NOMO-1 treated with dmso at 0.1 percent for 144 hours (cell line): Measurements from ENCODE around the gene RAPGEF1.
"Not testable (repeated sequence)": the region's sequence is repeated elsewhere in the genome, so short reads cannot be mapped to it uniquely, and the experiment has no call there.

Experiments used
- DNase-seq: peaks from one replicate; lab custom pipeline; 2025; ENCODE audit not compliant: unreplicated experiment; lab: John Stamatoyannopoulos, UW

RAPGEF1 gene

DNA sequence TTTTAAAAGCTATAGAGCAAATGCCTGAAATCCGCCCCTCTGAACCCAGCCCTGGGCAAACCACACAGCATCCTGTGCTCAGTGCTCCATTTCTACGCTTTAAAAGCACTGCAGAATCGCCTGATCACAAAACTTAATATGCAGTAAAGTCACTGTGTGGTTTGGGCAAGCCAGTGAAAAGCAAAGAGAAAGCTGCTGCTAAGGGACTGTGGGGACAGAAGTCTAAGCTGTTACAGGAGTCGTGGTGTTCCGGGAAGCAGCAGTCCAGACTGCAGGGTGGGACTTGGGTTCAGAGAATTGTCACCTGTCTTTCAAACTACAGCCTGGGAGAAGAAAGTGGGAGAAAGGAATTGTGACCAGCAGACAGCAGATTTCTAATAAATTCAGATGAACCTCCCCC lies 8.2 kb downstream of the RAPGEF1 start:
- DNase-seq: no peak

DNA sequence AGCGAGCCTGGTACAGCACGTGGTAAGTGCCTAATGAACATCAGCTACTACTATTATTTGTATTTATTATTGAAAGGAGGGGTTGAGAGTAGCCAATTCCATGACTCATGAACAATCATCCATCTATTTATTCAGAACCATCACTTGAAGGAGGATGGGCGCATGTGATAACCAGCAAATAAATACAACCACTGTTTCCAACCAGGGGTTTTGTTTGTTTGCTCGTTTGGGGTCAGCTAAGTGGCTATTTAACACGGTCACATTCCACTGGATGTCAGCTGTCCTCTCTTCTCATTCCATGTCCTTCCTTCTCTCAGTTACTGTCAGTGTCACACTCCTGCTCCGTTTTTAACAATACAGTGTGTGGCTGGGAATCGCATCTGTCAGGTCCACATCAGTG lies 8.6 kb downstream of the RAPGEF1 start:
- DNase-seq: no peak

DNA sequence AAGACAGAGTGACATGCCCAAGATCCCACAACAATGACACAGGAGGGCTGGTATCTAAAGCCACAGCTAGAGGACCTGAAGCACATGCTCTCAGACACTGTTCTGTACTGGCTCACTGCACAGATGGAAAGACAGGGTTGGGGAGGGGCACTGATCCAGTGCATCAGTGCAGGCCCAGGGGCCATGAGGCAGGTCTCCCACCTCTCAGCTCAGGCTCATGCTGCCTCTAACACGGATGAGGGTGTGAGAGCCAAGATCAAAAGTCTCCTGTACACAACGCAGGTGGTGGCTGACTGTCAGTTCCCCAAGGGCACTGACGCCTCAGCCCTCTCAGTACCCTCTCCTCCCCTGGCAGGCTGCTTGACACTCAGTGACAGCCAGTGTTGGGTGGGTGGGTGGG lies 10.9 kb downstream of the RAPGEF1 start:
- no peak for DNase-seq

DNA sequence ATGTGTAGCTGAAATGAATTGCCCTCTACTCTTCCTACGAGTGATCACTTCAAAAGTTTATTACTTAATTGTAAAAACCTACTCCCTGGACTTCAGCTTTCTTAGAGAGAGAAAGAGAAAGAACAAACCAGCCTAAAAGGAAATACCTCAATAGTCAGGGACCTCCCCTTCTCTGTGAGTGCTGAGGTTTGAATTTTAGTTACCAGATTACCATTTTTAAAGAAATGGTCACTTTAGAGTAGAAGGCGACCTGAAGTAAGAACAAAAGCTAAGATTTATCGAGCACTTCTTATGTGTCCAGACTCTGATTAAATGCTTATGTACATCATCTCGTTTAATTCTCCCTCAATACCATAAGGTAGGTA lies 11.3 kb downstream of the RAPGEF1 start:
- no peak for DNase-seq

DNA sequence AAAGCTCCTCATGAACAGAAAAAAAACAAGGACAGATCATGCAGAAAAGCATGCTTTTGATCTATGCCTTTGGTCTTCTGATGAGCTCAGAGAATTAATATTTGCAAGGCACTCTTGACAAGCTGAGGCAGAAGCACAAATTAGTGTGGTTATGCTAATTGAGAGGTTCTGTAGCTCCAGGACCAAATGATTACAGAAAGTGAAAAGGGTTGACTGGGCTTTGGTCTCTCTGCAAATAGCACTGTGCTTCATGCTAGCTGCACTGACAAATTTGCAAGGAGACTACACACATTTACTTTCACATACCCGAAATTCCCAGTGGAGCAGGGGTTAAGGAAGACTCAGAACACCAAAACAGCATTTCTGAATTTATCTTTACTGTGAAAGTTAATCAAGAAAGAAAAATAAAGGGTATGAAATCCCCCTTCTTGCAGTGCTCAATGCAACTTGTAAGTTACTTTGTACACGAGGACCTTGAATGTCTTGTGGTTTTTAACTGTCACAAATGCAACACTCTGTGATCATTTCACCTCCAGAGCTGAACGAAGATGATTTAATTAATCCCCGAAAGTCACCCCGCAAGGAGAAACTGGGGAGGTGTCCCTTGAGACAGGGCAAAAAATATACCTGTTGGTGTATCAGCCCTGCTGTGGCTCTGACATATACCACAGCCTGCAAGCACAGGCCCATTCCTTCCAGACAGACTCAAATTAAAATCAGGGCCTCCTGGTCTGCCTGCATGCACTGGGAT lies 11.9 kb downstream of the RAPGEF1 start:
- DNase-seq: no peak

DNA sequence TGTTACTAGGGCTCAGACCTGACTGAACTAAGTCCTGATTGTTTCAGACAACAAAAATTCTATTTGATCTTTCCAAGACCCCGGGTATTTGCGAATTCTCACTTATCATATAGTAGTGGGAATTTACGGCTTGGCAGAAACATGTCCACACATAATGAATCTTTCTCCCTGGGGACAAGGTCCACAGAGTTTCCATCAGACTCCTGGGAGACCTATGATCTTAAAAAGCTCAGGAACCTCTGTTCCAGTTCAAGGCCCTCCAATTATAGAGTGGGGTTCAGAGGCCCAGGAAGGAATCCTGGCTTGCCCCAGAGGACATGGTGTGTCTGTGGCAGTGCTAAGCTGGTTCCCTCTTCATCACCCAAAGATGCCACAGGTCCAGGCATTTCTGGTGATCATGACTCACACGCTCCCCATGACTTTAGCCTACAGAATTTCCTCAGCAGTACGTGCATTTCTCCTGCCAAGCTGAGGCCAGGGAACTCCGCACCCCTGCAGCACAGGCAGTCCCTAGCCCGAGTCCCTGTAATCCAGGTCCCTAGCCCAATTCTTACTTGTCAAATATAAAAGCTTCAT lies 12.6 kb downstream of the RAPGEF1 start:
- DNase-seq: no peak

DNA sequence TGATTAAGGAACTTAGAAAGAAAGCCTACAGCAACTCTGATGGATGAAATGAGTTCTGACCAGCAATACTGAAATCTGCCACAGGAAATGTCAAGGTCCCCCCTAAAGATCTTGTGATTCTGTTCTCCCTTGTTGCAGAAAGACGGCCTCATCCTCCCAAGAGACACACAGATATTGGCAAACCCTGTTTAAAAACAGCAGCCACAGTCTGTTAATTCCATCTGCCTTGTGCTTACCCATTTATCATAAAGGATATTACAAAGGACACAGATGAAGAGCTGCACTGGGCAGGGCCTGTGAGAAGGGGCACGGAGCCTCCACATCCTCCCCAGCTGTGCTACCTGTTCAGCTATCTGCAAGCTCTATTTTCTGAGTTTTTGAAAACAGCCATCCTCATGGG lies 15.2 kb downstream of the RAPGEF1 start:
- DNase-seq: no peak

DNA sequence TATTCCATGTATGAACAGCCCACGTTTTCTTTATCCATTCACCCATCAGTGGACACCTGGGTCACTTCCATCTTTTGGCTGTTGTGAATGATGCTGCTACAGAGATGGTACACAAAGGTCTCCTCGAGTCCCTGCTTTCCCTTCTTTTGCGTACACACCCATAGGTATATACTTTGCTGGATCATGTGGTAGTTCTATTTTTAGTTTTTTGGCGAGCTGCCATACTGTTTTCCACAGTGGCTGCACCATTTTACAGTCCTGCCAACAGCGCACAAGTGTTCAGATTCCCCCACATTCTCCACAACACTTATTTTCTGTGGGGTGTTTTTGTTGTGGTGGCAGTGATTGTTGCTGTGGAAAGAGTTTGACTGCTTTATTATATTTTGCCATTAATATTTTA lies 16.2 kb downstream of the RAPGEF1 start:
- no peak for DNase-seq

DNA sequence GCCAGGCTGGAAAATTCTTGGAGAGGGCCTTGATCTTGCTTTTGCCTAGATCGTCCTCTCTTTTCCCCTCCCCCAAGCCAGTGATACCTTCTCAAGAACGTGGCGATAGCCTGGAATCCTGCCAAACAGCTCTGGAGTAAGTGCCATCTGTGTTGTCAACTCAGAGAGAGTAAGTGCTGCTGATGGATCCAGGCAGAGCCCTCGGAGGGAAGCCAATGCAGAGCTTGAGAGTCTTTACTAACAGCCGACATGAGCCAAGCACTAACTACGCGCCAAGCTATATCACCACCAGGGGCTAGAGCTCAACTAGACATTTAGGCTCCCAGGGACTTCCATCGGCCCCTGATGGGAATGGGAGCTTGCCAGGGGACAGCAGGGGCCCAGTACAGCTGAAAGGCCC lies 17.6 kb downstream of the RAPGEF1 start:
- DNase-seq: no peak

DNA sequence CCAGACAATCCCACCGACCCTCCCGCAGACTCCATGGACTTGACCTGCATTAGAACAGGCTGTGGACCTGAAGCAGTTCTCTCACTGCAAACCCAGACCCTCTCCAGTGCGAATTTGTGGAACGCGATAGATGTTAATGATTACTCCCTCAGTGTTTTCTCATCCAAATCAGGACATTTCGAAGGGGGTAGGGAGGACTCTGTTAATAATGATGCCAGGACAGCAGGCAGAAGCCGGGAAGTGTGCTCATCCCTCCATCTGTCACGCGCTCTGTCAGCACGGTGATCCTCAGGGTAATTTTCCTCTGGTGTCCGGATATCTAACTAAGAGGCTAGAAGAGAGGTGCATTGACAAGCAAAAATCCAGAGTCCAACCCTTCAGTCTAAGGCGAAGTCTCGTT lies 18.8 kb downstream of the RAPGEF1 start:
- DNase-seq: no peak

DNA sequence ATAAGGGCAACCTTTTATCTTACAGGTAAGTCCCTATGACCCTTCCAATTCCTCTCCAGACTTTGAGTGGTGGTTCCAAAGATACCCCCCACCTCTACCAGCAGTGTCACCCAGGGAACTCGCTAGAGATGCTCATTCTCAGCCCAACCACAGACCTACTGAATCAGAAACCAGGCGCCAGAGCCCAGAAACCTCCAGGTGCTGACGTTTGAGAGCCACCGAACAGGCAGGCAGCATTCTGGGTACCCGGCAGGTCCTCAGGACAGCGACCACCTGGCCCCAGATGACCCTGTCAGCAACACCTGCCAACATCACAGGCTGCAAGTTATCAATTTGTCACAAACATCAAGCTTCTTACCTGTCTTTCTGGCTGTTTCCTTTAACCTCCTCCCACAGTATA lies 19.5 kb downstream of the RAPGEF1 start:
- no peak for DNase-seq

DNA sequence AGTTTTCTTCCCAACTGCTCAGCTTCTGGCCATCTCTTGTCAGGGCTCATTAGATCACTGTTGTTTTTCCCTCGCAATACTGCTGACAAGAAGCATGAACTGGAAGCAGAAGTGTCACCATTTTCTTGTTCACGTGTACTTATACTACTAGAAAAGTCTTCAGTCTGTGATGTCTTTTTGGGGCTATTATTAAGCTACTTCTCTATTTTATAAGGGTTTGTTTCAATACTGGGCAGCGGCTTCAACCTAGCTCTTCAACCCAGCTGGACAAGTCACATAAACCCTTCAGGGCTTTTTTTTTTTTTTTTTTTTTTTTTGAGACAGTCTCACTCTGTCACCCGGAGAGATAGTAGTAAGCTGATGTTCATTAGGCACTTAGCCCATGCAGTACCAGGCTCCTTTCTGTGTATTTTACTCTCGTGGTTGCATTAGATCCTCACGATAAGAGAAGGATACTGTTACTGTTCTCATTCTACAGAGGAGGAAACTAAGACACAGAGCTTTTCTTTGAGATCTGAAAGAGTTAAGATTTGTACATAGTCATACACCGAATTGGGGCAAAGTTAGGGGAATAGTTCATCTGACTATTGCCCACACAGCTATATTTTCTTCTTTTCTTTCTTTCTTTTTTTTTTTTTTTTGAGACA lies 20.5 kb downstream of the RAPGEF1 start:
- DNase-seq: peak; percentile 24

DNA sequence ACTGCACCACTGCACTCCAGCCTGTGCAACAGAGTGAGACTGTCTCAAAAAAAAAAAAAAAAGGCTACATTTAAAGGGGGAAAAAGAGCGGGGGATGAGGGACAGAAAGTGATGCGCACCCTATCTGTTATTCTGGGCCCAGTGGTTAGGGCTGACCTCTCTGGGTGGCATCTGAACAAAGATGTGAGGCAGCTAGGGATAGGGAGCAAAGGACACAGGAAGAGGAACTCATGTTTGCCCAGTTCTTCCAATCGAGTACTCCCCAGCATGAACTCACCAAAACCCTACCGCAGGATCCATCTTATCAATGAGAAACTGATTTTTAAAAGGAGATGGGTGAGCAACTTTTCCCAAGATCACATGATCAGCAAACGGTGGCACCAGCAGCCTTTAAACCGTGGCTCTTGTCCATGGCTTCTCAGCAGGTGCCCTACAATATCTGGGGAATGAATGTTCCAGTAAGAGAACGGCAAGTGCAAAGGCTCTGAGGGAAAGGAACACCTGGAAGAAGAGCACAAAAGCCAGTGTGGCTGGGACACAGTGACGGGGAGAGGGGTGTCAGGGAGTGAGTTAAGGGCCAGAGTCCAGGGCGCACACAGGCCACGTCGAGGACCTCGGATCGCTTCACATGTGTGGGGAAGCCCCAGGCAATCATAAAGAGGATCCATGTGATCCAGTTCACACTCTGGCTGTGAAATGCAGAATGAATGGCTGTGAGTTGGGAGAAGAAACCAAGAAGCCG lies 22.0 kb downstream of the RAPGEF1 start:
- DNase-seq: no peak

DNA sequence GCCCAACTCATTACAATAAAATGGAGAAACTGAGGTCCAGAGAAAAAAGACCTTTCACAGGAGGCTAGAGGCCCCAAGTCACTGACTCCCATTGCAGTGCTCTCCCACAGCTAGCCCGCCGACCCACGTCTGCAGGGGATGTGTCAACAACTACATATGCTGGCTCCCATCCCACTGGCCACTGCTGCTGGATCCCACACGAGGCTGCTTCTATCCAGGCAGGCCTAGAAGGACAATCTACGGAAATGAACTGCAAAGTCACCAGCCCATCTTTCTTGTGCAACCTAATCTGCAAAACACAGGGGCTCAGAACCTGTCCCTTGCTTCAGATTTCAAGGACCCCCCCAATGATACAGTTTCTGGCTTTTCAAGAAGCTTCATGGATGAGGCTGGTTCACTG lies 24.0 kb downstream of the RAPGEF1 start:
- DNase-seq: no peak

DNA sequence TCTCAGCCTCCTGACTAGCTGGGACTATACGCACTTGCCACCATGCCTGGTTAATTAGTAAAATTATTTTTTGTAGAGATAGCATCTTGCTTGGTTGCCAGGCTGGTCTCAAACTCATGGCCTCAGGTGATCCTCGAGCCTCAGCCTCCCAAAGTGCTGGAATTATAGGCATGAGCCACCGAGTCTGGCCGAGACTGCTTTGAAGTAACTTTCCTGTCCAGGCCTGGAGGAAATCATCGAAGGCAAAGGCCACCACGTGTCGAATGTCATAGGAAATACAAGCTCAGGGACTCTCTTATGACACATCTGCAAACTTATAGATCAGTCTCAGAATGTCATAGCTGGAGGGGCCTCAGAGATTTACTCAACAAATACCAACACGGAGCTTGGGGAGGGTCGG lies 25.1 kb downstream of the RAPGEF1 start:
- DNase-seq: no peak

DNA sequence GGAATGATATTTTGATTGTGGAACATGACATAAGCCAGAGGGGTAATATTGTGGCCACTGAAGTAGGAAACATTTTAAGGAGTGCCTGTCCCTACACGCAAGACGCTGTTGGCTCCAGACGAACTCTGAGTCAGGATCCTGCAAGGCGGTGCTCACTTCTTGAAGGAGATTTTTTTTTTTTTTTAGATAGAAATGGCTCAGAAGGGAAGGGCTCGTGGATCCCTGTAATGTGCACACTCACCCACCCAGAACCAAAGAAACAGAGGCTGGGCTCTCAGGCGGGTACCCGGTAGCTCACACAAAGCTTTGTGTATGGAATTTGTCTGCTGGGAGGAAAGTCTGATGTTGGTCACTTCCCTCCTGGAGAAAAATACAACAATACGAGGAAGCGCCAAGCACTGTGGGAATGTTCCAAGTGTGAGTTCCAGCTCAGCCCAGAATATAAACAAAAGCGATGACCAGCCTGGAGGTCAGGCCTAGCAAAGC lies 25.7 kb downstream of the RAPGEF1 start:
- no peak for DNase-seq

DNA sequence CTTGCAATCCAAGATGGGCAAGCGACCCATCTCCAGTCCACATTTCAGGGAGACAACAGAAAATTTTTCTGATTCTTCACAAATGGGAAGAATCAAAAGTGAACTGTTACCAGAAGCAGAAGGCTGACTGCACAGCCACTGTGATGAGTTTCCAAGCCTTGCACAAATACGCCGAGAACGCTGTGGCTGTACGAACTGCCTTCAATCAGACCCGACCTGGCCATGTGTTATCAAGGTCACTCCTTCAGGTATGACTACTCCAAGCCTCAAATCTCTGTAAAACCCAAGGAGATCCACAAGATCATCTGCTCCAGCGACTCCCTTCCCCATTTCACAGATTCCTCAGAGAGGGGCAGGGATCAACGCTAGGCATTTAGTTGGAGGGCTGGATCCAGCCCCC lies 26.9 kb downstream of the RAPGEF1 start:
- no peak for DNase-seq

DNA sequence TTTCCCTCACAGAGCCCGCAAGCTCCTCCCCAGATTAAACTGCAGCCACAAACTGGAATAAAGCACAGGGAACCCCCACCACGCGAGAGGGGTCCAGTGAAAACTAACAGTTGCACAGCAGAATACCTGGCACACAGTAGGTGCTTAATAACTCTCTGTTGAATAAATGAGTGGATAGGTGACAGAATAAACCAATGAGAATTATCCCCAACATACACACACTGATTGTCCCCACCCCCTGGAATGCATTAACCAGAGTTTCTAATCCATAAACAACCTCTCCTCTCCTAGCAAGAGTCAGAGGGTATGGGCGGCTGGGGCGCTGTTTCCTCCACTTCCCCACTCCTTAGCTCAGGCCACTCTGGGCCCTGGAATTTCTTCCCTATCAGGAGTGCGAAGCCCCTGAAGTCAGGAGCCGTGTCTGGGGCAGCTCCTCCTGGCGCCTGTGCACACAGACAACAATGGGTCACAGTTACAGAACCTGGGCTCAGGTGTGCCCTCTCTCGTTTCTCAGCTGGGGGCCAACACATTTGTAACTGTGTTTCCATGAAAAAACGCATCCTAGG lies 27.6 kb downstream of the RAPGEF1 start:
- DNase-seq: no peak

DNA sequence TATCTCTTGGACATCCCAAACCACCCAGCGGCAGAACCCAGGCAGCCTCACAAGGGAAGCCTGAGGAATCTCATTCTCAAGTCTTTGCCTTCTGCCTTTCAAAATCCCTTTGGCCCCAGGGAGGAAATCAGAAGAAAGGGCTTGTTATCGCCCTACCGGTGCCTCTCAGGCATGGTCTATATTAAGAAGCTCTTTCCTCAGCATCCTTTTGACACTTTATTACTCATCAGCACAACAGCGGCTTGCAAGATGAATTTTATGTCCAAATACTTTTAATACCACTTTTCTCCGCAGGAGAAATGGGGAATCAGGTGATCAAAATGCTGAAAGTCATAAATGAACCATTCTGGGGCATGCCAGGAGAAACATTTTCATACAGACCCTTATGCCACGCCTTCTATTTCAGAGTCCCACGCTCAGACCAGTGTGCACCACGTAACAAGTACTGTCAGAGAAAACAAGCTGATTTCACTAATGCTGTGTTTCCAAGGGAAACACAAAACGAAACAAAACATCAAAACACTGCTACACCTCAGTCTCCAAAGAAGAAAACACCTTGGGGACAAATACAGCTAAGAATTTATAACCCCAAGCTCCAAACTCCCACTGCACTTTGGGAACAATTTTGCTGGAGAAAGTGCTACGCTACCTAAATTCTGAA lies 30.0 kb downstream of the RAPGEF1 start:
- DNase-seq: peak; percentile 30

DNA sequence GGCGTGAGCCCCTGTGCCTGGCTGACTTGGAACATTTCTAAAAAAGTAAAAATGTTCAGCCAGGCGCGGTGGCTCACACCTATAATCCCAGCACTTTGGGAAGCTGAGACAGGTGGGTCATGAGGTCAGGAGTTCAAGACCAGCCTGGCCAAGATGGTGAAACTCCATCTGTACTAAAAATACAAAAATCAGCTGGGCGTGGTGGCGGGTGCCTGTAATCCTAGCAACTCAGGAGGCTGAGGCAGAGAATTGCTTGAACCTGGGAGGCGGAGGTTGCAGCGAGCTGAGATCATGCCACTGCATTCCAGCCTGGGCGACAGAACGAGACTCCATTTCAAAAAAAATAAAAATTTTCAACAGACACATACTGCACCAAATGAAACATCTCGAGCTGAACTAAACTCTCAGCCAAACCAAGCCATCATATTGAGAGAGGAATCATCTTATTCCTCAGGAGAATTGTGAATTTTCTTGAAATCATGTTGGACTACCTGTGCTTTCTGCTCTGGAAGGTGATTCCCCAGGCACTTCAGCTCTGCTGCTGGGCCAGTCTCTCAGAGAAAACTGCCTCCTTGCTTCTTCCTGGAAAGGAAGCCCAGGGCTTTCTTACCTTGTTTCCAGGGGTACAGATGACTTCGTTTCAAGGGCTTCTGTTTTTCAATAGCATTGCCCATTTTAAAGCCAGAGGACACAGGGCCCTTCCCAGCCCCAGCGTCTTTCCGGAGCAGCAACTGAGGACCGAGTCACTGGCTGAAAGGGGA lies 30.7 kb downstream of the RAPGEF1 start:
- DNase-seq: not testable (repeated sequence)
